PC-3 (cell line): ENCODE results near the gene VEGFB. TPM values are rescaled to one million over a fixed set of nuclear protein-coding genes. Genes with fewer than 3 reads are reported as not detected.

ENCODE experiments used
- ATAC-seq: fragments of 200-7000 bp; cut with Tn5 transposase; 2 replicates; pipeline ENCODE4 v1.9.1; 2020; ENCODE audit warnings: mild to moderate bottlenecking, moderate library complexity
- BruUV-seq: library from RNA; stranded (reverse); fragments of 400-500 nt; replicated peaks from 2 replicates; lab custom pipeline; 2021; lab: Mats Ljungman, UMichigan
- CTCF ChIA-PET: fragments of 300-600 bp; sonication (Branson Sonifier 250); formaldehyde crosslinking; loops from one replicate; lab custom pipeline; 2022; ENCODE audit warnings: antibody characterized with exemption; lab: Charles Lee
- POLR2A ChIA-PET: fragments of 300-600 bp; sonication (Branson Sonifier 250); formaldehyde crosslinking; loops from one replicate; lab custom pipeline; 2022; ENCODE audit warnings: antibody characterized with exemption; ENCODE audit not compliant: unreplicated experiment; lab: Charles Lee
- DNase-seq: peaks from one replicate; pipeline ENCODE4 v3.0.0-alpha.2; 2015
- H2AFZ ChIP-seq: fragments of 300-600 bp; sonication (generic); 2 replicates; pipeline ENCODE4 v1.6.0; 2016; ENCODE audit warnings: antibody characterized with exemption, low read length
- H3F3A ChIP-seq: fragments of 300-600 bp; sonication (generic); one replicate; pipeline ENCODE4 v1.6.0; 2017; ENCODE audit warnings: antibody characterized with exemption, low read length, control low read depth, mild to moderate bottlenecking; ENCODE audit not compliant: unreplicated experiment
- H3K27ac ChIP-seq: fragments of 300-600 bp; sonication (generic); 2 replicates; pipeline ENCODE4 v1.5.1; 2016; ENCODE audit warnings: mild to moderate bottlenecking, low read length
- H3K27me3 ChIP-seq: fragments of 300-600 bp; sonication (generic); 2 replicates; pipeline ENCODE4 v1.6.1; 2016; ENCODE audit warnings: low read length, mixed read lengths
- H3K36me3 ChIP-seq: fragments of 300-600 bp; sonication (generic); 2 replicates; pipeline ENCODE4 v1.6.1; 2016; ENCODE audit warnings: low read depth, mixed run types, low read length, mixed read lengths
- H3K4me1 ChIP-seq: fragments of 300-600 bp; sonication (generic); 2 replicates; pipeline ENCODE4 v1.5.1; 2016; ENCODE audit warnings: low read length; ENCODE audit not compliant: insufficient read depth
- H3K4me2 ChIP-seq: fragments of 300-600 bp; sonication (generic); 2 replicates; pipeline ENCODE4 v1.6.0; 2016; ENCODE audit warnings: low read length
- H3K4me3 ChIP-seq: fragments of 300-600 bp; sonication (generic); 2 replicates; pipeline ENCODE4 v1.5.1; 2016; ENCODE audit warnings: mild to moderate bottlenecking, low read length, mixed read lengths
- H3K79me2 ChIP-seq: fragments of 300-600 bp; sonication (generic); 2 replicates; pipeline ENCODE4 v1.6.1; 2017; ENCODE audit warnings: low read length, mixed read lengths
- H3K9ac ChIP-seq: fragments of 300-600 bp; sonication (generic); 2 replicates; pipeline ENCODE4 v1.6.0; 2016; ENCODE audit warnings: mild to moderate bottlenecking, low read length
- H3K9me2 ChIP-seq: fragments of 300-600 bp; sonication (generic); replicated peaks from 2 replicates; pipeline ENCODE4 v1.6.1; 2016; ENCODE audit warnings: mixed run types, low read length, mixed read lengths
- H3K9me3 ChIP-seq: fragments of 300-600 bp; sonication (generic); 2 replicates; pipeline ENCODE4 v1.6.1; 2016; ENCODE audit warnings: low read length, mixed read lengths
- H4K20me1 ChIP-seq: fragments of 300-600 bp; sonication (generic); 2 replicates; pipeline ENCODE4 v1.6.1; 2016; ENCODE audit warnings: low read length, mixed read lengths
- CTCF ChIP-seq: fragments of 300-600 bp; sonication (generic); conservative IDR thresholded peaks from 2 replicates; pipeline ENCODE4 v1.5.1; 2017; ENCODE audit warnings: antibody characterized with exemption, low read depth, mild to moderate bottlenecking, low read length
- EZH2 ChIP-seq: fragments of 300-600 bp; sonication (generic); IDR thresholded peaks from one replicate; pipeline ENCODE4 v1.6.1; 2017; ENCODE audit warnings: antibody characterized with exemption, mild to moderate bottlenecking, low read length; ENCODE audit not compliant: unreplicated experiment
- EZH2phosphoT487 ChIP-seq: fragments of 300-600 bp; sonication (generic); IDR thresholded peaks from 2 replicates; pipeline ENCODE4 v1.6.1; 2018; ENCODE audit warnings: mild to moderate bottlenecking, antibody characterized with exemption, low read length, borderline replicate concordance
- intact Hi-C: fragments of 100-400 bp; cut with micrococcal nuclease; formaldehyde crosslinking; loops from 2 replicates; pipeline ENCODE4 v1.9.0; 2023
- total RNA-seq: library from RNA; depleted of rRNA; stranded (reverse); fragments of >200 nt; gene quantifications from 2 replicates; pipeline ENCODE4 v1.2.3, GENCODE V29; 2014

The VEGFB gene
- total RNA-seq, 1 experiment from 2014 or later = 39.4 TPM

- intact Hi-C loops = no loop called here
- Histone ChIP-seq H3K9ac (no peak overlapping the region), H3K9me2 (no peaks in the 10 kb centered on the region), H3K36me3 (peaks cover 70% of the 10 kb centered on the region), H3K4me2 (no peak overlapping the region), H3F3A (no peaks in the 10 kb centered on the region), H2AFZ (no peak overlapping the region), H3K4me1 (peaks cover 3% of the 10 kb centered on the region; the same call in 1 of the 2 replicates), H3K4me3 (no peak overlapping the region), H3K79me2 (peaks cover 9% of the 10 kb centered on the region; the same call in 1 of the 2 replicates), H3K27me3 (no peaks in the 10 kb centered on the region), H4K20me1 (peaks cover 44% of the 10 kb centered on the region), H3K9me3 (no peaks in the 10 kb centered on the region), H3K27ac (no peak overlapping the region)
- no TSS peak for BruUV-seq
- TF ChIP-seq CTCF = no peak
- no peak for TF ChIP-seq EZH2
- TF ChIP-seq EZH2phosphoT487 = no peak
- no peak for DNase-seq
- ChIA-PET CTCF (interaction anchor here (1.1 kb wide), 1 partner anchor 12 kb away, joined by 3 read pairs; no protein-coding TSS in a partner anchor), POLR2A (no interaction called here)
- no peak for ATAC-seq
These were observed 42.0 kb upstream of the VEGFB start for GRCh38 chr11:64192434-64192833.

- Histone ChIP-seq H3K9me2 (no peaks in the 10 kb centered on the region), H3K9me3 (no peaks in the 10 kb centered on the region), H3K27ac (no peak overlapping the region), H2AFZ (no peak overlapping the region), H3K4me2 (no peak overlapping the region), H3K36me3 (peaks cover 82% of the 10 kb centered on the region), H3F3A (no peaks in the 10 kb centered on the region), H3K79me2 (peaks cover 18% of the 10 kb centered on the region; the same call in 1 of the 2 replicates), H3K9ac (no peak overlapping the region), H3K4me3 (no peak overlapping the region), H4K20me1 (peaks cover 23% of the 10 kb centered on the region), H3K27me3 (no peaks in the 10 kb centered on the region), H3K4me1 (no peaks in the 10 kb centered on the region)
- TF ChIP-seq EZH2 = no peak
- no peak for TF ChIP-seq CTCF
- no peak for TF ChIP-seq EZH2phosphoT487
- DNase-seq = no peak
- POLR2A ChIA-PET = no interaction called here
- CTCF ChIA-PET = no interaction called here
- no TSS peak for BruUV-seq
- ATAC-seq = no peak
- intact Hi-C loops = no loop called here
These were observed 37.8 kb upstream of the VEGFB start for GRCh38 chr11:64196626-64197025.

GRCh38 chr11:64198511-64198910 lies 35.9 kb upstream of the VEGFB start:
- POLR2A ChIA-PET = no interaction called here
- Histone ChIP-seq H3K9ac (no peak overlapping the region), H3K4me1 (no peaks in the 10 kb centered on the region), H4K20me1 (peaks cover 6% of the 10 kb centered on the region; the same call in 1 of the 2 replicates), H3K27ac (no peak overlapping the region), H3K9me2 (no peaks in the 10 kb centered on the region), H3K36me3 (peaks cover 87% of the 10 kb centered on the region), H3K9me3 (no peaks in the 10 kb centered on the region), H3K4me3 (no peak overlapping the region), H3K79me2 (peaks cover 18% of the 10 kb centered on the region; the same call in 1 of the 2 replicates), H3F3A (peaks cover 4% of the 10 kb centered on the region), H3K27me3 (no peaks in the 10 kb centered on the region), H2AFZ (no peak overlapping the region), H3K4me2 (no peak overlapping the region)
- TF ChIP-seq CTCF (no peak), EZH2 (no peak), EZH2phosphoT487 (no peak)
- ATAC-seq (no peak), DNase-seq (no peak)
- BruUV-seq = no TSS peak
- intact Hi-C loops = no loop called here
- CTCF ChIA-PET = no interaction called here
